Dedifferentiated amniotic fluid mesenchymal stem cell (primary cell): Measurements from ENCODE around the gene NAT16.
"Not testable (repeated sequence)": the region's sequence is repeated elsewhere in the genome, so short reads cannot be mapped to it uniquely, and the experiment has no call there.

ENCODE experiments used
- DNase-seq: peaks from one replicate; pipeline ENCODE4 v3.0.0-alpha.2; 2016; ENCODE audit errors: extremely low spot score

The NAT16 gene

DNA sequence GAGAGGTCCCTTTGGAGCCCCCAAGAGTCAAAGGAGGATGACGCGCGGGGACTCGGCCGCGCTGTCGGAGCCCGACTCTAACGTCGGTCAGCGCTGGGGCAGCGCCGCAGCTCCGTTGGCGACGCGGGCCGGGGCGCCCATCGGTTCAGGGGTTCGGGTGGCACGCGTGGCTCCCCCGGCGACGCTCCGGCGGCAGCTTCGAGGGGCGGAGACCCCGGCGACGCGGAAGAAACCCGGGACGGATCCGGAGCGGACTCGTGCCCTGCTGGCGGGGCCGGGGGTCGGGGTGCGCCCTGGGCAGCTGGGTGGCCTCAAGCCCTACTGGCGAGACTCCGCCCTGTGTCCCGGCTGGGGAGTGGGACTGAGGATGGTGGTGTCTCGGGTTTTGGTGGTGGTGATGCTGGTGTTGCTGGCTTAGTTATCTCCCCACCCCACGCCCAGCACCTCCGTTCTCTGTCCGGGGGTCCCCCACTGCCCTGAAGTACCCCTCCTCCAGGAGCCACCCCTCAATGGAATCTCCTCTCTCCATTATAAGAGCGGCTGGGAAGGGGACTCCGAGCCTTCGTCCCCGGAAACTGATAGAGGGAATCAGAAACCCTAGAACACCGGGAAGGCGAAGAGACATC, at the start of gene NAT16:
Gene NAT16 (minus strand): TSS at position 164 of the 626 bp plus-strand sequence. CDS start 5,486 bp downstream, outside the sequence.
- no peak for DNase-seq

DNA sequence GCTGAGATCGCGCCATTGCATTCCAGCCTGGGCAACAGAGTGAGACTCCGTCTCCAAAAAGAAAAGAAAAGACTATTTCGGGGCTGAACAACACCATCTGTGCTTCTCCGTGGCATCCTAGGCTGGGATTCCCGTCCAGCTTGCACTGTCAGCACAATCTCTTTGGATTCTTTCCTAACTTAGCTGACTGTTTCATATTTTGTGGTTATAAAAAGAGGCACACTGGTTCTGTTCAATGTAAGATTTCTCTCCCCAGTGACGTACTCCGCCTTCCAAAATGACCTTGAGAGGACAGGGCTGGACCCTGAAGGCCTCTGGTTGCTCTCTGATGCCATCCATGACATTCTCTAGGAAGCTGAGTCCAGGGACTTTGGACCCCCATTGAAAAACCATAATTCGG, 46.6 kb upstream of the NAT16 start:
- DNase-seq = no peak

GRCh38 chr7:101225650-101226049, 45.6 kb upstream of the NAT16 start:
- DNase-seq = no peak

- no peak for DNase-seq
Observed at GRCh38 chr7:101223528-101223927, 43.4 kb upstream of the NAT16 start.

DNA sequence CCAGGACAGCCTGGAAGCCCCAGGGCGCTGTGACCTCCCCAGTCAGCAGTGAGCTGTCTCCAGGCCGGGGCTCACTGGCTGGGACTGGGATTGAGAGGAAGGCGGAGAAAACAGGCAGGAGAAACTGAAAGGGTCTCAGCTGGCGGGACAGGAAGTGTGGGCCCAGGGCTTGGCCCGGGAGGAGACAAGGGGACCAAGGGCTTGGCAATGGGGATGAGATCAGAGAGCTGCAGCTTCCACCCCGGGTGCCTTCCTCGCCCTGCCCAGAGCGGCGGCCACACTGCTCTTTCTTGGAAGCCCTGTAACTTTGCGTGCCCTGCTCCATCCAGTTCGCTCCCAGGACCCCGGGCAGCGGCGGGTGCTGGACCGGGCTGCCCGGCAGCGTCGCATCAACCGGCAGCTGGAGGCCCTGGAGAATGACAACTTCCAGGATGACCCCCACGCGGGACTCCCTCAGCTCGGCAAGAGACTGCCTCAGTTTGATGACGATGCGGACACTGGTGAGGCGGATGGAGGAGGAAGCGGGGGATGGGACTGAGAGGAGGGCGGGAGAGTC, 42.3 kb upstream of the NAT16 start:
- no peak for DNase-seq

DNA sequence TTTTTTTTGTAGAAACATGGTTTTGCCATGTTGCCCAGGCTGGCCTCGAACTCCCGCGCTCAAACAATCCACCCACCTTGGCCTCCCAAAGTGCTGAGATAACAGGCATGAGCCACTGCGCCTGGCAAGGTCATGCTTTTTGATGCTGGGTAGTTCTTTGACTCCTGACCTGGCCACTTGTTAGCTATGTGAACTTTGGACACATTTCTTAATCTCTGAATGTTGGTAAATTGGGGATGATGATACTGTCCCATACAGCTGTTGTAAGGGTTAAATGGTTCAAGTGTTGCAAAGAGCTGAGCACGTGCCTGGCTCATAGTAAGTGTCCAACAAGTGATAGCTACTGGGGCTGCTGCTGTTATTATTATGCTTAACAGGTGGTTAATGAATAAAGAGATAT, 40.2 kb upstream of the NAT16 start:
- no peak for DNase-seq

DNA sequence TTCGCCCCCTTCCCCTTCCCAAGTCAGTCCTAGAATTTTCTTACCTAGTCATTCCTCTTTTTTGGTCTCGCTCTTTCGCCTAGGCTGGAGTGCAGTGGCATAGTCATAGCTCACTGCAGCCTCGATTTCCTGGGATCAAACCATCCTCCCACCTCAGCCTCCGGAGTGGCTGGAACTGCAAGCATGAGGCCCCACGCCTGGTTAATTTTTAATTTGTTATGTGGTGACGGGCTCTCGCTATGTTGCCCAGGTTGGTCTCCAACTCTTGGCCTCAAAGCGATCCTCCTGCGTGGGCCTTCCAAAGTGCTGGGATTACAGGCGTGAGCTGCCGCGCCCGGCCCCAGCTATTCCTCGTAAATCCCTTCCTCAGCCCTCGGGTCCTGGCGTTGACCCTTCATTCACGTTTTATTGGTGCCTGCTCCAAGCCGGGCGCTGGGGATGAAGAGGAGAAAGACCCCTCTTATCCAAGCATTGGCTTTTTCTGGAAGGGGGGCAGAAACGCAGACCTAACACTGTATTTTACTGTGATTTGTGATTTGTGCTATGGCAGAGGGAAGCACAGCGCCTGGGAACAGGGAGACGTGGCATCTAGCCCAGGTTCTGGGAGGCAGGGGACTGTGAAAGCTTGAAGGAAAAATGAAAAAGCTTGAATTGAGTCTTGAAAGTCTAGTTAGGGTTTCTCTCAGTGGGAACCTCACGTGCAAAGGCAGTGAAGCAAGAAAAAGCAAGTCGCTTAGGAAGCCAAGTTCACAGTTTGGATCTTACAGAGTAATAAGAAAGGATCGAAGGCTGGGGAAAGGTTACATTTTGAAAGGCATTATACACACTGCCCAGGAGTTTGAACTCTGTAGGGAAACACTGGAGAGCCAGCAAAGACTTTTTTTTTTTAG, 38.4 kb upstream of the NAT16 start:
- DNase-seq = no peak

DNA sequence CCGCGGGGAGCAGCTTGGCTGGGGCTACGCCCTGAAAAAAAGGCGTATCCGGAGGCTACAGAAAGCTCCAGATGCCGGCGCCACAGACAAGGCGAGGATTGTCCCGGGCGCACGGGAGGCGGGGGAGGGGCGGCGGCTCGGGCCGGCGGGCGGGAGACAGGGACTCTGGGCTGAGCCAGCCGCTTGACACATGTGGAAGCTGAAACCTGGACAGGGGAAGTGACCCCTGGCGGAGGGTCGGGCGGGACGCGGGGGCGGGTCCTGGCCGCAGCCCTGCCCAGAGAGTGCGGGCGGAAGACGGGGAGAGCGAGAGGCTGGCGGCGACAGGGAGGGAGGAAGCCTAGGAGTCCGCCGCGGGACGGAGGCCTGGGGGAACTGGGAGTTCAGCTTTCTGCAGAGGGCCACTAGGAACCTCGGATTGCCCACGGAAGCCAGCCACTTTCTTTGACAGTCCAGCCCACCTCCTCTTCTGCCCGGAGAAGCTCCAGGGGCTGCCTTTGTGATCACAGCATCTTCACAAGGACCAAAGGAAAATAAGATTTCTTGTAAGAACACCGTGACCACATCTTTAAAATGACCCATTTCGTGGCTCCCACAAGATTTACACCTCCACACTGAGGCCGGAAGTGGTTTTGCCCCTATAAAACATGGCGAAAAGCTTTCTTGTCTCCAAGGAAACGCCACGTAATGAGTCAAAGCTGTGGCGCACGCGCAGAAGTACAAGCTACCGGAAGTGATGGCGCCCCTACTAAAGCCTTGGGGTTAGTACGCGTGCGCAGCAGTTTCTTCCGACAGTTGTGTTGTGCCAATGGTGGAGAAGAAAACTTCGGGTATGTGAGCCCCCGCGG, 37.5 kb upstream of the NAT16 start, which contains the start of the genes PLOD3 and ZNHIT1:
Gene PLOD3 (minus strand): TSS at position 194 of the 848 bp plus-strand sequence. CDS start 307 bp downstream, outside the sequence.
Gene ZNHIT1 (plus strand): TSS at position 778 of the 848 bp plus-strand sequence. CDS start 31 bp downstream, at position 809.
- peak; percentile 99 for DNase-seq

DNA sequence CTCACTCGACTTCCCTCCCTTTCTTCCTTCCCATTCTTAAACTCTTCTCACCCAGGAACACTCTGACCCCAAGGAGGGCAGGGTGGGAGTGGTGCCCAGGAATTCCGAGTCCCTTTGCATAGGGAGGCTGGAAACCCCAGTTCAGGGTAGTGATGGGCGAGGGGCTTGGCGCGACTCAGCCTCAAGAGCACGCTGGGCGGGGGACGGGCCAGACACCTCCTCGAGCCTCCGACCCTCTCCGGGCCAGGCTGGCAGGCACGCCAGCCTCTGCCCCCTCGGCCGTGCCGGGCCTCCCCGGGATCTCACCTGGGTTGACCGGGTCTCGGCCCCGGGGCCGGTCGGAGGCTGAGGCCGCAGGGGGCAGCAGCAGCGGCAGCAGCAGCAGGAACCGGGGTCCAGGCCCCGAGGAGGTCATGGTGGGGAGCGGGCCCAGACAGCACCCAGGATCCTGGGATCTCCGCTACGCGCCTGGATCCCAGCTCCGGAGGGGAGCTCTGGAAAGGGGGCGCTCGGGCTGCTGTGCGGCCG, 36.8 kb upstream of the NAT16 start:
- no peak for DNase-seq

DNA sequence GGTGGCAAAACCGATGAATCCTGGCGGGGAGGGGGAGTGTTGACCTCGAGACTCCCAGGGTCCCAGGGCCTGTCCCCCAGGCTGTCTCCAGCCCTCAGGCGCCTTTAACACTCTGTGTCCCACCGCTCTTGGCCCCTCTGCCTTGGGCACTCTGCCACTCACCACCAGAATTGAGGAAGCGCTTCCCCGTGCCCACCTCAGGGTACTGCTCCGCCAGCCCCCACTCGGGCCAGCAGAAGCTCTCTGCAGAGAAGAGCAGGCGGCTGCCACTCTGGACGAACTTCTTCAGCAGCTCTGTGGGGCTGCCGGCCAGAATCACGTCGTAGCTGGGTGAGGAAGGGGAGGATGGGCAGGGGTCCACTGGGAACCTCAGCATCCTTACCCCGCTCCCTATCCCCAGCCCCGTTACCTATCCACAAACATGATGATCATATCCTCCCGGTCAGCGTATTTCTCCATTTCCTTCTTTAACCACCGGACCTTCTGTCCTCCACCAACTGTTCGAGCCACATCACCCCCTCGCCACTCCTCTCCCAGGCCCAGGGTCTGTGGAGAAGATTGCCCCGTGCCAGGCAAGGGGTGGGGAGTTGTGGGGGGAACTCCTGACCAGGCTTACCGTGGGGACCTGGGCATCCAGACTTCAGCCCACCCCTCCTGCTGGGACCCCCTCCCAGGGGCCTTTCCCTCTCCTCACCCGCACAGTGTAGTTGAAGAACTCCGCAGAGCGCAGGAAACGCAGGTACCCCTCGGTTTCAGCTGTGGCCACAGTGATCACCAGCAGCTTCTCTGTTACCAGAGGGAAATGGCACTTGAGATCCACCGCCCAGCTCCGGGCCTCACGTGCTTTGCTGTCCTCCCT, 36.1 kb upstream of the NAT16 start:
- DNase-seq = no peak

GRCh38 chr7:101212014-101212413, 31.9 kb upstream of the NAT16 start:
- no peak for DNase-seq

DNA sequence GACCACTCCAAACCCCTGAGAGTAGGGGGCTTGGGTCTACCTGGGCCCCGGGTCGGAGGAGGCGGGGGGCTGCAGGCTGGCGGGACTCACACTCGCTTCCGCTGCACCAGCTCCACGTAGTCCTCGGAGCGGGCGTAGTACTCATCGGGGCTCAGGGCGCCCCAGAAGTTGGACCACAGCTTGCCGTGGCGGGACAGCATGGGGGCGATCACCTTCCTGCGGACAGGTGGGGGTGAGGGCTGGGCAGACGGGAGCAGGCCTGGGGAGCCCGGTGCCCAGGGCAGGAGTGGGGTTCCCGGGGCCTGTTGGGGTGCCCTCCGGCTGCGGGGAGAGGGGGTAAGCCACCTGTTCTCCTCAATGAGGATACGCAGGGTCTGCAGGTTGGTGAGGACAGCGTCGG, 31.4 kb upstream of the NAT16 start:
- DNase-seq = no peak

DNA sequence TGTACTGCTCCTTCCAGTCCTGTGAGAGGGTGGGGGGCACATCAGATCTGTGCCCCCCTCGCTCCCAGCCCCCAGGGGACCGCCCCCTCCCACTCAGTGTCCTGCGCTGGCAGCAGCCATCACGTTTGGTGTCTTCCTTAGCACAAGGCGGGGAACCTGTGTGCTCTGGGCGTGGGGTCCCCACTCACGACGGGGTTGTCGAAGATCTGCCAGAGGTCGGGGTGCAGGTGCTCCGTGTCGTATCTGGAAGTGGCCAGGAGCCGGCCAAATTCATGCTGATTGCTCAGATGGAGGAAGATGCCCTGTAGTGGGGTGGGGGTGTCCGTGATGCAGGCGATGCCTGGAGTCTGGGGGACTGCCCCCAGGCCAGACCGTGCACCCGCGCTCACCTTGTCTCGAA, 30.1 kb upstream of the NAT16 start:
- no peak for DNase-seq

DNA sequence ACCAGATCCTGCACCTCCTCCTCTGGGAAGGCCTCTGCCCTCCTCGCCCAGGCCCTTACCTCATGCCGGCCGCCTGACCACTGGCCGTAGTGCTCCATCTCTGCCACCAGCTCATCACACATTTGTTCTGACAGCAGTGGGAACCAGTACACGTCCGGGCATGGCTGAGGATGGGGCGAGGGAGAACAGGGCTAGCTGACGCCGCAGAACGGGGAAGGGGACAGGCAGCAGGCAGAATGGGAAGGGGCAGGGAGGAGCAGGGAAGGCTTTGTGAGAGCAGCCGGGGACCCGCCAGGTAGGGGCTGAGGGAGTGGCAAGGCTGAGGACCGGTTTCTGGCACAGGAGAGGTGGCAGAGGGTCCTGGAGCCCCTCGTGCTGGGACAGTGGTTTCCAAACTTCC, 28.7 kb upstream of the NAT16 start:
- DNase-seq = no peak

DNA sequence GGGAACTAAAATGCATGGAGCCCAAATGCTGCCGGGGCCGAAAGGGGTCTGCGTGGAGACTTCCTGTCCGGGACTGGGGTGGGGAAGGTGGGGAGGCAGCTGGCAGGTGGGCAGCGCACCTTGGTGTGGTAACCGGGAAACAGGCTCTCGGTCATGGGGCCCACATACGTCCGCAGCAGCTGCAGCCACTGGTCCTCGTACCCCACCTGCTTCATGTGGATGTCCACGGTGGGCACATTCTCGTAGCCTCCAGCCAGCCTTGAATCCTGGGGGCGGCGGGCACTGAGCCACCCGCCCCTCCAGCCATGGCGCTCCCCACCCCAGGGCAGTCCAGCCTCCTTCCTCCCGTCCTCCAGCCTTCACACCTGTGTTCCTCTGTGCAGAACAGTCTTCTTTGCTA, 27.4 kb upstream of the NAT16 start:
- no peak for DNase-seq

DNA sequence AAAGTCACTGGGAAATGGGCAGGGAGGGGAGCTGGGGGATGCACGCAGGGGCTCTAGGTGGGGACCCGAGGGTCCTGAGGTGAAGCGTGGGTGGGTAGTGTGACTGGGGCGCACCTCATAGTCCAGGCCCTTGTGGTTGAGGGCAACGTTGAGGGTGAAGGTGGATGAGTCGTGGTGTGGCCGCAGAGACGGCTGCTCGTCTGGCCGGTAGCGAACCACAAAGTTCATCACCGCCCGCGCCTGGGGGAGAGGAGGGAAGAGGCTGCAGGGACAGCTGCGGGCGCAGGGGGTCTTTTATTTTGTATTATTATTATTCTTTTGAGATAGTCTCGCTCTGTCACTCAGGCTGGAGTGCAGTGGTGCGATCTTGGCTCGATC, 26.6 kb upstream of the NAT16 start:
- DNase-seq = no peak

DNA sequence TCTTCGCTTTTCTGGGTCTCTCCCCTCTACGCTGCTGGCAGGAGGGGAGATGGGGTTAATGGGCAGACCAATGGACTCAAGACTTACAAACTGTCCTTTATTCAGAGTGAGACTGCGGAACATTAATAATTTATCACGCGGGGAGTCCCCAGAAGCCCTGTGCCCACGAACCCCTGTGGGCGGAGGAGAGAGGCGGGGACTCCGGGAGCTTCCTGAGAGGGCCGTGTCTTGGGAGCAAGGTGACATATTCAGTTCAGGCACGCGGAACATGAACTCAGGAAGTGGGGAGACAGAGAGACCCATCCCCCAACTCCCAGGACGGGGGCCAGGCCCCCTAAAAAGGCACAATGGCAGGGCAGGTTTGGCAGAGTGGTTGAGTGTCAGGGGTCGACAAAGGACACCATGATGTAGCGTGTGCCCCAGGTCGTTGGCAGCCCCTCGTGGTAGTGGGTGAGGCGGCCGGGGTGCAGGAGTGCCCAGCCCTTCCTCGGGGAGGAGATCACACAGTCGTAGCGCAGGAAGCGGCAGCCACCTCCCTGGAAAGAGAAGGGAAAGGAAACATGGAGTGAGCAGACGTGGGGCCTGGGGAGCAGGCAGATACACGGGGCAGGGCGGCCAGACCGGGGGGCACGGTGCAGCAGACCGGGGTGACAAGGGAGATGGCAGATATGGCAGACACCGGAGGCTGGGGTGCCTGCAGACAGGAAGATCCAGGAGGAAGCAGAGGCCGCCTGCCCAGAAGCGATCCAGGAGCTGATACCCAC, 26.0 kb upstream of the NAT16 start:
- DNase-seq = no peak

GRCh38 chr7:101203740-101204738, 23.9 kb upstream of the NAT16 start:
- DNase-seq = not testable (repeated sequence)

DNA sequence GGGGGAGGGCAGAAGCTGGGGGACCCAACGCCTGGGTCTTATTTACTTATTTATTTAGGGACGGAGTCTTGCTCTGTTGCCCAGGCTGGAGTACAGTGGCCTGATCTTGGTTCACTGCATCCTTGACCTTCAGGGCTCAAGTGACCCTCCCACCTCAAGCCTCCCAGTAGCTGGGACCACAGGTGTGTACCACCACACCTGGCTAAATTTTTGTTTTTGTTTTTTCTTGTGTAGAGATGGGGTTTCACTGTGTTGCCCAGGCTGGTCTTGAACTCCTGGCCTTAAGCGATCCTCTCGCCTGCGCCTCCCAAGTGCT, 22.5 kb upstream of the NAT16 start:
- no peak for DNase-seq
